H1 (cell line): Measurements from ENCODE around the gene IGFBP4.

Experiments
- EGR1 ChIP-seq: IDR thresholded peaks from 2 replicates; pipeline ENCODE4 v1.6.1; 2011; ENCODE audit warnings: low read depth, low read length, borderline replicate concordance
- SP1 ChIP-seq: IDR thresholded peaks from 2 replicates; pipeline ENCODE4 v1.6.1; 2011; ENCODE audit warnings: low read depth, low read length
- ZNF274 ChIP-seq: IDR thresholded peaks from 2 replicates; pipeline ENCODE4 v1.7.0; 2012; ENCODE audit warnings: low read length, borderline replicate concordance; ENCODE audit errors: extremely low read depth

DNA sequence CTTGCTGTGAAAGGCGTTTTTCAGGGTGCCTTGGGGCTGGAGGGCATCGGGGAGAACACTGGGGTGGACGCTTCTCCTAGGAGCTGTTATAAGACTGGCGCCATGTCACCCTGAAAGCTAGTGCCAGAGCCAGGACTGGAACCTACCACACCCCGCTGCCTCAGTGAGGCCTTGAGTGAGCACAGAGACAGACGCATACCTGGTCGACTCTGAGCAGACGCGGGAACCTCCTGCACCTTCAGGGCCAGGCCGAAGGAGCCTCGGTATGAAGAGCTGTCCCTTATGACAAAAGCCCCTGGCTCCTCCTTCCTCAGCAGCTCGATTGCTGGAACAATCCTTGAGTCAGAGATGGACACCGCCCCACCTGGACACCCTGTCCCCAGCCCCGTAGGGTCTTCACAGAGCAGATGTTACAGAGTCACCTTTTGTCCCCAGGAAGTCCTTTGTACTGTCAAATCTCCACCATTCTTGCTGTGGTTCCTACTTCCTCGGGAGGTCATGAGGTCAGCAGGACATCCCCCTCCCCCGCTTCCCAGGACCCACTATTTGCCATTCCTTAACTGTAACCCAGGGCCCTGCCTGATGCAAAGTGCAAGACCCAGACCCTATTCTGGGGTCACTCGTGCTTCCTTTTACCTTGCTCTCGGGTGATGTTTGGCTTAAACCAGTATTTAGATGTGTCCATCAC is 41.2 kb downstream of the IGFBP4 start:
- TF ChIP-seq EGR1 (no peak), SP1 (no peak), ZNF274 (no peak)
